ENCODE results near the gene PATL2.
"Not testable (repeated sequence)": the region's sequence is repeated elsewhere in the genome, so short reads cannot be mapped to it uniquely, and the experiment has no call there.

The PATL2 gene

DNA sequence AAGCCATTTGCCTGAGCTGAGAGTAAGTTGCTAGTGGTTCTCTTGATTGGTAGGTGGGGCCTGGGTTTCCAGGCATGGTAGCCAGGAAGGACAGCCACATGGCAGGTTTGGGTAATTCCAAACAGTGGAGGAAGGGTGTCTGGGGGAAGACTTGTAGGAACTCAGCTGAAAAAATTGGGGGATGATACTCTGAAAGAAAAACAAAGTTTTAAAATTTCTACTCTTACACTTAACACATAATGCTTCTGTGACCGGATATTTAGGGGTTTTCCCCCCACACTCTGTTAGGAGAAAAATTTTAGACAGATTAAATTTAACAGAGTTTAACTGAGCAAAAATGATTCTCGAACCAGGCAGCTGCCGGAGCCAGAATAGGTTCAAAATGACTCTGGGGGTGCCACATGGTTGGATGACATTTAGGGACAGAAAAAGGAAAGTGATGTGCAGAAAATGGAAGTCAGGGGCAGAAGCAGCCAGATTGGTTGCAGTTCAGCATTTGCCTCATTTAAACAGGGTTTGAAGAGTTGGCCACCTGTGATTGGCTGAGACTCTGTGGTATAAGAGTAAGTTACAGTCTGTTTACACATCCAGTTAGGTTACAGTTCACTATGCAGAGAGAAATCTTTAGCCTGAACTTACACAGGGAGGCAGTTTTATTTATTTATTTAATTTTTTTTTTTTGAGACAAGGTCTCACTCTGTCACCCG is 8.3 kb upstream of the PATL2 start:
- no peak for DNase-seq (ENCODE audit: low read depth)

GRCh38 chr15:44718927-44719292 is 7.8 kb upstream of the PATL2 start:
- DNase-seq (ENCODE audit: low read depth) = no peak

- DNase-seq (ENCODE audit: low read depth) = no peak
Observed at GRCh38 chr15:44718180-44718926, 7.2 kb upstream of the PATL2 start.

- no peak for DNase-seq (ENCODE audit: low read depth)
Observed at GRCh38 chr15:44716983-44717602, 6.0 kb upstream of the PATL2 start.

DNA sequence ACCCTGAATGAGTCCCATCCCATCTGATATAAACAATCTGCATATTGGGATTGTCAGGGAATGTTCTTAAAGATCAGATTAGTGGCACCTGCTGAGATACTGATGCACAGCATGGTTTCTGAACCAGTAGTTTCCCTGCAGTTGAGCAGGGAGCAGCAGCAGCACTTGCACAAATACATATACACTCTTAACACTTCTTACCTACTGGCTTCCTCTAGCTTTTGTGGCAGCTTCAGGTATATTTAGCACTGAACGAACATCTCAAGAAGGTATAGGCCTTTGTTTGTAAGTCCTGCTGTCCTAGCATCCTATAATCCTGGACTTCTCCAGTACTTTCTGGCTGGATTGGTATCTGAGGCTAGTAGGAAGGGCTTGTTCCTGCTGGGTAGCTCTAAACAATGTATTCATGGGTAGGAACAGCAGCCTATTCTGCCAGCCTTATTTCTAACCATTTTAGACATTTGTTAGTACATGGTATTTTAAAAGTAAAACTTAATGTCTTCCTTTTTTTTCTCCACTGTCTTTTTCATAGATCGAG is 4.7 kb upstream of the PATL2 start:
- DNase-seq (ENCODE audit: low read depth) = no peak

DNA sequence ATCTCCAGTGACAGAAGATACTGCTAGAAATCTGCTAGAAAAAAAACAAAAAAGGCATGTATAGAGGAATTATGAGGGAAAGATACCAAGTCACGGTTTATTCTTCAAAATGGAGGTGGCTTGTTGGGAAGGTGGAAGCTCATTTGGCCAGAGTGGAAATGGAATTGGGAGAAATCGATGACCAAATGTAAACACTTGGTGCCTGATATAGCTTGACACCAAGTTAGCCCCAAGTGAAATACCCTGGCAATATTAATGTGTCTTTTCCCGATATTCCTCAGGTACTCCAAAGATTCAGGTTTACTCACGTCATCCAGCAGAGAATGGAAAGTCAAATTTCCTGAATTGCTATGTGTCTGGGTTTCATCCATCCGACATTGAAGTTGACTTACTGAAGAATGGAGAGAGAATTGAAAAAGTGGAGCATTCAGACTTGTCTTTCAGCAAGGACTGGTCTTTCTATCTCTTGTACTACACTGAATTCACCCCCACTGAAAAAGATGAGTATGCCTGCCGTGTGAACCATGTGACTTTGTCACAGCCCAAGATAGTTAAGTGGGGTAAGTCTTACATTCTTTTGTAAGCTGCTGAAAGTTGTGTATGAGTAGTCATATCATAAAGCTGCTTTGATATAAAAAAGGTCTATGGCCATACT is 4.1 kb upstream of the PATL2 start:
- no peak for DNase-seq (ENCODE audit: low read depth)

DNA sequence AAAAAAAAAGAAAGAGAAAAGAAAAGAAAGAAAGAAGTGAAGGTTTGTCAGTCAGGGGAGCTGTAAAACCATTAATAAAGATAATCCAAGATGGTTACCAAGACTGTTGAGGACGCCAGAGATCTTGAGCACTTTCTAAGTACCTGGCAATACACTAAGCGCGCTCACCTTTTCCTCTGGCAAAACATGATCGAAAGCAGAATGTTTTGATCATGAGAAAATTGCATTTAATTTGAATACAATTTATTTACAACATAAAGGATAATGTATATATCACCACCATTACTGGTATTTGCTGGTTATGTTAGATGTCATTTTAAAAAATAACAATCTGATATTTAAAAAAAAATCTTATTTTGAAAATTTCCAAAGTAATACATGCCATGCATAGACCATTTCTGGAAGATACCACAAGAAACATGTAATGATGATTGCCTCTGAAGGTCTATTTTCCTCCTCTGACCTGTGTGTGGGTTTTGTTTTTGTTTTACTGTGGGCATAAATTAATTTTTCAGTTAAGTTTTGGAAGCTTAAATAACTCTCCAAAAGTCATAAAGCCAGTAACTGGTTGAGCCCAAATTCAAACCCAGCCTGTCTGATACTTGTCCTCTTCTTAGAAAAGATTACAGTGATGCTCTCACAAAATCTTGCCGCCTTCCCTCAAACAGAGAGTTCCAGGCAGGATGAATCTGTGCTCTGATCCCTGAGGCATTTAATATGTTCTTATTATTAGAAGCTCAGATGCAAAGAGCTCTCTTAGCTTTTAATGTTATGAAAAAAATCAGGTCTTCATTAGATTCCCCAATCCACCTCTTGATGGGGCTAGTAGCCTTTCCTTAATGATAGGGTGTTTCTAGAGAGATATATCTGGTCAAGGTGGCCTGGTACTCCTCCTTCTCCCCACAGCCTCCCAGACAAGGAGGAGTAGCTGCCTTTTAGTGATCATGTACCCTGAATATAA is 2.2 kb upstream of the PATL2 start:
- no peak for DNase-seq (ENCODE audit: low read depth)

GRCh38 chr15:44712346-44713005 is 1.4 kb upstream of the PATL2 start:
- no peak for DNase-seq (ENCODE audit: low read depth)

GRCh38 chr15:44711743-44712345 is 721 bp upstream of the PATL2 start:
- DNase-seq (ENCODE audit: low read depth) = no peak

GRCh38 chr15:44710236-44711095 is 657 bp downstream of the PATL2 start:
- no peak for DNase-seq (ENCODE audit: low read depth)

- DNase-seq (ENCODE audit: low read depth) = no peak
Observed at GRCh38 chr15:44706946-44707636, 4.0 kb downstream of the PATL2 start.

- no peak for DNase-seq (ENCODE audit: low read depth)
Observed at GRCh38 chr15:44706401-44706800, 4.7 kb downstream of the PATL2 start.

DNA sequence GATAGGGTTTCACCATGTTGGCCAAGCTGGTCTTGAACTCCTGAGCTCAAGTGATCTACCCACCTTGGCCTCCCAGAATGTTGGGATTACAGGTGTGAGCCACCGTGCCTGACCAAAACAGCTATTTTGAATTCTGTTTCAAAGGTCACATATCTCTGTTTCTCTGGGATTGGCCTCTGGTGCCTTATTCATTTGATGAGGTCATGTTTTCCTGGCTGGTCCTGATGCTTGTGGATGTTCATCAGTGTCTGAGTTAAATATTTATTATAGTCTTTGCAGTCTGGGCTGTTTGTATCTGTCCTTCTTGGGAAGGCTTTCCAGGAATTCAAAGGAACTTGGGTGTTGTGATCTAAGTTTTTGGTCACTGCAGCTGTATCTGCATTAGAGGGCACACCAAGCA is 5.1 kb downstream of the PATL2 start:
- no peak for DNase-seq (ENCODE audit: low read depth)

DNA sequence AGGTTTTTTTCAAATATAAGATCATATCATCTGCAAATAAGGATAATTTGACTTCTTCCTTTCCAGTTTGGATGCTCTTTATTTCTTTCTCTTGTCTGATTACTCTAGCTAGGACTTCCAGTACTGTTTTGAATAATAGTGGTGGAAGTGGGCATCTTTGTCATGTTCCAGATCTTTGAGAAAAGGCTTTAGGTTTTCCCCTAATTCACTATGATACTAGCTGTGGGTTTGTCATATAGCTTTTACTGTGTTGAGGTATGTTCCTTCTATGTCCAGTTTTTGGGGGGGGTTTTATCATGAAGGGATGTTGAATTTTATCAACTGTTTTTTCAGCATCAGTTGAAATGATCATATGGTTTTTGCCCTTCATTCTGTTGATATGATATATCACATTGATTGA is 10.4 kb downstream of the PATL2 start:
- not testable (repeated sequence) for DNase-seq (ENCODE audit: low read depth)

GRCh38 chr15:44698641-44699040 is 12.5 kb downstream of the PATL2 start:
- no peak for DNase-seq (ENCODE audit: low read depth)

DNA sequence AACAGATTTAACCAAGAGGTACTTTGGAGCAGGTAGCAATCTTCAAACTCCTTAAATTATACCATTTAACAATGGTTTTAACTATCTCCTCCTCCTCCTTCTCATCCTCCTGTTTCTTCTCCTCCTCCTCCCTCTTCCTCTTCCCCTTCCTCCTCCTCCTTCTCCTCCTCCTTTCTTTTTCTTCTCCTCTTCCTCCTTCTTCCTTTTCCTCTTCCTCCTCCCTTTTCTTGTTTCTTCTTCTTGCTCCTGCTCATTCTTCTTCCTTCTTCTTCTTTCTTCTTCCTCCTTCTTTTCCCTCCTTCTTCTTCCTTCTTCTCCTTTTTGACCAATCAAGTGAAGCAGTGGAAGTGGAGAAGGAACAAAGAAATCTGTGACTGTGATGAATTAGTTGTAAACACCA is 14.1 kb downstream of the PATL2 start:
- no peak for DNase-seq (ENCODE audit: low read depth)

- DNase-seq (ENCODE audit: low read depth) = no peak
Observed at GRCh38 chr15:44695294-44695693, 15.8 kb downstream of the PATL2 start.

- DNase-seq (ENCODE audit: low read depth) = no peak
Observed at GRCh38 chr15:44694416-44694815, 16.7 kb downstream of the PATL2 start.

DNA sequence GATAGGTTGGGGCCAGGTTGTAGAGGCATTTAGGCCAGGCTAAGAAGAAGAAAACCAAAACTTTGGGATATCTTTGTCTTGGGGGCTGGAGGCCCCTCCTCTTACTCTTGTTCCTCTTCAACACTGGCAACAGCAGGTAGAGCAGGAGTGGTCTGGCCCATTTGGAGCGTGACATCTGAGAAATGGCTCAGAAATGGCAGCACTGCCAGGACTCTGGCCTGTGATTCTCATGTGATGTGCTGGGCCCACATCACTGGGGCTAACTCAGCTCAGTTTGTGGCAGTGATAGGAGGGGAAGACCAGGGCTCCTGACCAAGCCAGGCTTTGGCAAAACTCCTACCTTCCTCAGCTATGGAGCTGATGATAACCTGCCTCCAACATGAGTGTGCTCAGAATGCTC is 18.5 kb downstream of the PATL2 start:
- no peak for DNase-seq (ENCODE audit: low read depth)

Data from non-pigmented ciliary epithelial cell (primary cell).